Effector memory CD4-positive, alpha-beta T cell (primary cell): ENCODE measurements around the gene SLC22A4.

ENCODE experiments used
- DNase-seq, 3 donors: peaks; one replicate each; pipeline ENCODE4 v3.0.0-alpha.2; 2020
- H3K27ac ChIP-seq: 2 replicates; pipeline ENCODE4 v1.7.0; 2013; ENCODE audit warnings: mild to moderate bottlenecking, low read length, moderate library complexity; ENCODE audit not compliant: insufficient read depth, poor library complexity, severe bottlenecking
- H3K27me3 ChIP-seq: replicated peaks from 2 replicates; pipeline ENCODE4 v1.7.0; 2013; ENCODE audit warnings: mild to moderate bottlenecking, low read length; ENCODE audit not compliant: insufficient read depth, control insufficient read depth, poor library complexity, severe bottlenecking
- H3K36me3 ChIP-seq: 2 replicates; pipeline ENCODE4 v1.7.0; 2013; ENCODE audit warnings: mild to moderate bottlenecking, low read length, moderate library complexity; ENCODE audit not compliant: control insufficient read depth, insufficient read depth
- H3K4me1 ChIP-seq: 2 replicates; pipeline ENCODE4 v1.7.0; 2013; ENCODE audit warnings: low read length, mild to moderate bottlenecking; ENCODE audit not compliant: control insufficient read depth, insufficient read depth, poor library complexity, severe bottlenecking
- H3K4me3 ChIP-seq: 2 replicates; pipeline ENCODE4 v1.7.0; 2013; ENCODE audit warnings: low read length, low read depth, mild to moderate bottlenecking; ENCODE audit not compliant: insufficient read depth, poor library complexity, severe bottlenecking
- H3K9me3 ChIP-seq: 2 replicates; pipeline ENCODE4 v1.7.0; 2013; ENCODE audit warnings: mild to moderate bottlenecking, low read length, moderate library complexity; ENCODE audit not compliant: control insufficient read depth

Gene SLC22A4

DNA sequence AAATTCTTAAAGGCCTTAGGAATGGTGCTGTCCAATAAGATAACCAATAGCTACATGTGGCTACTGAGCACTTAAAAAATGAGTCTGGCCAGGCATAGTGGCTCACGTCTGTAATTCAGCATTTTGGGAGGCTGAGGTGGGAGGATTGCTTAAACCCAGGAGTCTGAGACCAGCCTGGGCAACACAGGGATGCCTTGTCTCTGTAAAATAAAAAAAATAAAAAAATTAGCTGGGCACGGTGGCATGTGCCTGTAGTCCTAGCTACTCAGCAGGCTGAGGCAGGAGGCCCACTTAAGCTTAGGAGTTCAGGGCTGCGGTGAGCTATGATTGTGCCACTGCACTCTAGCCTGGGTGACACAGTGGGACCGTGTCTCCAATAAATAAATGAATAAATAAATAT is 74.0 kb downstream of the SLC22A4 start:
- no peak for DNase-seq
- H3K4me1 ChIP-seq: peaks cover 7% of the 10 kb centered on the region
- H3K9me3 ChIP-seq: no peaks in the 10 kb centered on the region
- H3K4me3 ChIP-seq: no peak overlapping the region
- H3K27ac ChIP-seq: no peak overlapping the region
- H3K36me3 ChIP-seq: no peaks in the 10 kb centered on the region
- no peaks in the 10 kb centered on the region for H3K27me3 ChIP-seq

DNA sequence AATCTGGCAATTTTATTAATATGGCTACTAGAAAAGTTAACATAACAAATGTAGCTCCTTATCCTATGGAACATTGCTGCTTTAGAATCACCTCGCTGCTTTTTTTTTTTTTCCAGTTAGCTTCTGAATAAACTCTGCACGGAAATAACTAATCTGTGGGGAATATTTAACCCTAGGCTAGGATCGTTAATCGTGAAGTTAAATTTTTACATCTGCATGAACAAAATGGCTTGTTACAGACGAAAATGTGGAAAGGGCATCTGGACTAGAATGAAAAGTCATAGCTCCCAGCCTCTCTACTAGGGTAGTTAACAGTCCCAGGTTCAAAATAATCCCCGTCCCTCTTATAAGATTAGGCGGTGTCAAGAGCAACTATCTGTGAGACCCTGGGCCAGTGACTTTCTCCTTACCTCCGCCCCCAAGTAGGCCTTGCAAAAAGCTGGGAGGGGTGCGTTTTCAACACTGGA is 74.8 kb downstream of the SLC22A4 start:
- peak overlapping the region; percentile 72 for H3K27ac ChIP-seq

DNA sequence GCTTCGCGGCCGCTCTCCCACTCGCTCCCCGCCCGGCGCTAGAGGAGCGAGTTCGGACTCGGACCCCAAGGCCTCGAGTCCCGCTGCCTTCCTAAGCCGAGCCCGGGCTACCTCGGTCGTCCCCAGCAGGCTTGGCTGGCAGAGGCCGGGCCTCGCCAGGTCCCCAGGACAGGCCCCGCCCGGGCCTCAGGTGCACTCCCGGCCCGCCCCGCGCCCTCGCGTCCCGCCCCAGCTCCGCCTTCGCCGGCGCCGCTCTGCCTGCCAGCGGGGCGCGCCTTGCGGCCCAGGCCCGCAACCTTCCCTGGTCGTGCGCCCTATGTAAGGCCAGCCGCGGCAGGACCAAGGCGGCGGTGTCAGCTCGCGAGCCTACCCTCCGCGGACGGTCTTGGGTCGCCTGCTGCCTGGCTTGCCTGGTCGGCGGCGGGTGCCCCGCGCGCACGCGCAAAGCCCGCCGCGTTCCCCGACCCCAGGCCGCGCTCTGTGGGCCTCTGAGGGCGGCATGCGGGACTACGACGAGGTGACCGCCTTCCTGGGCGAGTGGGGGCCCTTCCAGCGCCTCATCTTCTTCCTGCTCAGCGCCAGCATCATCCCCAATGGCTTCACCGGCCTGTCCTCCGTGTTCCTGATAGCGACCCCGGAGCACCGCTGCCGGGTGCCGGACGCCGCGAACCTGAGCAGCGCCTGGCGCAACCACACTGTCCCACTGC is 75.4 kb downstream of the SLC22A4 start, which contains the start of gene SLC22A5:
Gene SLC22A5 (plus strand): TSS at position 237 of the 707 bp plus-strand sequence. CDS start 263 bp downstream, at position 500.
- Histone ChIP-seq H3K27ac (peak within 1 kb of the TSS; percentile 72), H3K4me1 (peaks cover 7% of the 10 kb centered on the region), H3K36me3 (no peaks in the 10 kb centered on the region), H3K9me3 (no peaks in the 10 kb centered on the region), H3K27me3 (no peaks in the 10 kb centered on the region), H3K4me3 (peak within 1 kb of the TSS; percentile 80)
- peak; percentile 47 to 55 (median 54) for DNase-seq

More for the DNA sequence above, 74.8 kb downstream of the SLC22A4 start:
- Histone ChIP-seq H3K4me3 (peak overlapping the region; percentile 80), H3K4me1 (peaks cover 7% of the 10 kb centered on the region), H3K9me3 (no peaks in the 10 kb centered on the region), H3K36me3 (no peaks in the 10 kb centered on the region), H3K27me3 (no peaks in the 10 kb centered on the region)
- DNase-seq: no peak

DNA sequence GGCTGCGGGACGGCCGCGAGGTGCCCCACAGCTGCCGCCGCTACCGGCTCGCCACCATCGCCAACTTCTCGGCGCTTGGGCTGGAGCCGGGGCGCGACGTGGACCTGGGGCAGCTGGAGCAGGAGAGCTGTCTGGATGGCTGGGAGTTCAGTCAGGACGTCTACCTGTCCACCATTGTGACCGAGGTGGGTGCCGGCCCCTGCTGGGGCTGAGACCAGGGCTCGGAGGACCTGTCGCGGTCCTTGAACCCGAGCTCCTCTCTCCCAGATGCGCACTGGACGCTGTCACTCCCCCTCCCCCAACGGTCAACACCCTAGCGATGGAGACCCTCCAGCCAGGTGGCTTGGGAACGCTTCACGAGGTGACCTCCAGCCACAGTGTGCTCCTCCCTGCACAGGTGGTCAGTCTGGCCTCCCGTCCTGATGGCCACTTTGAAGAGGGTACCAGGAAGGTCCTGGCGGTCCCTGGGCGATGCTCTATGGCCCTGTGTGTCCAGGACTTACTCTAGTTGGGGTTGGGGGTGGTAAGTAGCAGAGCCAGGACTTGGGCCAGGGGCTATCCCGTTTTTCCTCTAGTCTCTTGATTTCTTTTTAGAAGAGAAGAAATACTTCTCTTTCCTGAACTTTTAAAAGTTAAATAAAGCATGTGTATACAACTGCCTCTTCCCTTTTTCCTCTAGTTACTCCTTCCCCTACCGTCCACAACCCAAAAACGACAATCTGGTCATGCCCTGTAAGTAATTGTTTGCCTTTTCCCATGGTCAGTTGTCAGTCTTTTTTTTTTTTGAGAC is 76.2 kb downstream of the SLC22A4 start:
- Histone ChIP-seq H3K4me1 (peaks cover 7% of the 10 kb centered on the region), H3K4me3 (peak overlapping the region; percentile 80), H3K36me3 (no peaks in the 10 kb centered on the region), H3K27me3 (no peaks in the 10 kb centered on the region), H3K27ac (peak overlapping the region; percentile 72), H3K9me3 (no peaks in the 10 kb centered on the region)
- DNase-seq: no peak

DNA sequence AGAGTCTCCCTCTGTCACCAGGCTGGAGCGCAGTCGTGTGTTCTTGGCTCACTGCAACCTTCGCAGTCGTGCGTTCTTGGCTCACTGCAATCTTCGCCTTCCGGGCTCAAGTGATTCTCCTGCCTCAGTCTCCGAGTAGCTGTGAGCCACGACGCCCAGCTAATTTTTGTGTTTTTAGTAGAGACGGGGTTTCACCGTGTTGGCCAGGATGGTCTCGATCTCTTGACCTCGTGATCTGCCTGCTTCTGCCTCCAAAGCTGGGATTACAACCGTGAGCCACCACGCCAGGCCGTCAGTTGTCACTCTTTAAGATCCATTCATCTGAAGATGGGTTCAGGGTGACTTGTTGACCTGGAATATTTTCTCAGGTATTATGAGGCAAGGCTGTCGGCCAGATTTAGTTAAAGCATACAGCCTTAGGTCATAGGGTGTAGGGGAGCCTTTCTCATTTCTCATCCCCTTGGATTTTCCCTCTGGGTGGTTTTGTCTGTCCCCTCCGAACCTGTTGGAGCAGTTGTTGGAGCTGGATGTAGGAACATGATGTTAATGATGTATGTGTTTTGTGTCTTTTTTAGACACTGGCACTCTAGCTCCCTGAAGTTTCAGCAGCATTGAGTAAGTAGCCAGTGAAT is 76.9 kb downstream of the SLC22A4 start:
- Histone ChIP-seq H3K9me3 (no peaks in the 10 kb centered on the region), H3K4me1 (peaks cover 7% of the 10 kb centered on the region), H3K36me3 (no peaks in the 10 kb centered on the region), H3K27me3 (no peaks in the 10 kb centered on the region), H3K4me3 (no peak overlapping the region), H3K27ac (no peak overlapping the region)
- DNase-seq: no peak

DNA sequence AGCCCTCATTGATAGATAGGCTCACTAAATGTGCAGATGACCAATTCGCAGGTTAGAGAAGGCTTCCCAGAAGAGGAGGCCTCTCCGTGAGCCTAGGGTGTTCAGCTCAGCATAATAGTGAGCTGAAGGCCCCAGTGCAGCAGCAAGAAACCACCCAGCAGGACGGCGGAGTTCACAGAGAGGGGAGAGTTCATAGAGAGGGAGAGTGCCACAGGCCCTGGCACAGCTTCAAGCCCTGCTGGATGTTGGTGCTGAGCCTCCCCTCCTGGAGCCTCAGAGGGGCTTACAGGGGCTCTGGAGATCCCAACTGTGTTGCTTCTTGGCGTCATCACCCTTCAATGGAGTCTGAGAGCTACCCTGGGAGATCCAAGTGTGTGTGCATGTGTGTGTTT is 77.4 kb downstream of the SLC22A4 start:
- Histone ChIP-seq H3K9me3 (no peaks in the 10 kb centered on the region), H3K36me3 (no peaks in the 10 kb centered on the region), H3K27ac (no peak overlapping the region), H3K4me1 (peaks cover 7% of the 10 kb centered on the region), H3K4me3 (no peak overlapping the region), H3K27me3 (no peaks in the 10 kb centered on the region)
- no peak for DNase-seq

GRCh38 chr5:132372127-132372526 is 77.9 kb downstream of the SLC22A4 start:
- peaks cover 7% of the 10 kb centered on the region for H3K4me1 ChIP-seq
- no peaks in the 10 kb centered on the region for H3K27me3 ChIP-seq
- no peak overlapping the region for H3K4me3 ChIP-seq
- H3K9me3 ChIP-seq: no peaks in the 10 kb centered on the region
- DNase-seq: no peak
- no peak overlapping the region for H3K27ac ChIP-seq
- H3K36me3 ChIP-seq: no peaks in the 10 kb centered on the region

- DNase-seq: no peak
- peaks cover 7% of the 10 kb centered on the region for H3K4me1 ChIP-seq
- no peaks in the 10 kb centered on the region for H3K36me3 ChIP-seq
- no peak overlapping the region for H3K27ac ChIP-seq
- no peak overlapping the region for H3K4me3 ChIP-seq
- H3K9me3 ChIP-seq: no peaks in the 10 kb centered on the region
- no peaks in the 10 kb centered on the region for H3K27me3 ChIP-seq
Observed at GRCh38 chr5:132372542-132372941, 78.3 kb downstream of the SLC22A4 start.

DNA sequence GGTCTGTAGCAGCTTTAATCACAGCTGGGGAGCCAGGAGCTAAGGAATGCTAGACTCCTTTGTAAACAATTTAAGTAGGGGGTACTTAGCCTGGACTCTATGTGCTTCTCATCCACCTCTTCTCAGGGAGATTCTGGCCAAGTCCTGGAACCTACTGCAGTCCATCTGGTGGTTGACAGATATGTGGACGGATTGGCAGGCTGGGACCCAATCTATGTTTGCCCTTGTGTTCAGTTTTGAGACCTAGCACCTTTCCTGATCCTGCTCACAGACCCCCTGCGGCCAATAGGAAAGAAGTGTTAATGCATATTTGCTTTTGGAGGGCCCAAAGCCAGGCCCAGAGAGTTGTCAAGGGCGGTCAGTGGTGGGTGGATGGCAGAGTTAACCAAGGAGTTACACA is 81.8 kb downstream of the SLC22A4 start:
- no peaks in the 10 kb centered on the region for H3K9me3 ChIP-seq

More for the DNA sequence above, 81.8 kb downstream of the SLC22A4 start:
- H3K27ac ChIP-seq: no peak overlapping the region
- peaks cover 5% of the 10 kb centered on the region for H3K36me3 ChIP-seq
- no peak overlapping the region for H3K4me3 ChIP-seq
- no peak for DNase-seq
- H3K4me1 ChIP-seq: no peaks in the 10 kb centered on the region
- no peaks in the 10 kb centered on the region for H3K27me3 ChIP-seq
